NCI-H187 (cell line): Measurements from ENCODE around the gene TRIM8.
"Not testable (repeated sequence)": the region's sequence is repeated elsewhere in the genome, so short reads cannot be mapped to it uniquely, and the experiment has no call there.

Experiments
- DNase-seq, 2 experiments: peaks; one replicate each; lab custom pipeline; 2025; lab: John Stamatoyannopoulos, UW

TRIM8 gene

DNA sequence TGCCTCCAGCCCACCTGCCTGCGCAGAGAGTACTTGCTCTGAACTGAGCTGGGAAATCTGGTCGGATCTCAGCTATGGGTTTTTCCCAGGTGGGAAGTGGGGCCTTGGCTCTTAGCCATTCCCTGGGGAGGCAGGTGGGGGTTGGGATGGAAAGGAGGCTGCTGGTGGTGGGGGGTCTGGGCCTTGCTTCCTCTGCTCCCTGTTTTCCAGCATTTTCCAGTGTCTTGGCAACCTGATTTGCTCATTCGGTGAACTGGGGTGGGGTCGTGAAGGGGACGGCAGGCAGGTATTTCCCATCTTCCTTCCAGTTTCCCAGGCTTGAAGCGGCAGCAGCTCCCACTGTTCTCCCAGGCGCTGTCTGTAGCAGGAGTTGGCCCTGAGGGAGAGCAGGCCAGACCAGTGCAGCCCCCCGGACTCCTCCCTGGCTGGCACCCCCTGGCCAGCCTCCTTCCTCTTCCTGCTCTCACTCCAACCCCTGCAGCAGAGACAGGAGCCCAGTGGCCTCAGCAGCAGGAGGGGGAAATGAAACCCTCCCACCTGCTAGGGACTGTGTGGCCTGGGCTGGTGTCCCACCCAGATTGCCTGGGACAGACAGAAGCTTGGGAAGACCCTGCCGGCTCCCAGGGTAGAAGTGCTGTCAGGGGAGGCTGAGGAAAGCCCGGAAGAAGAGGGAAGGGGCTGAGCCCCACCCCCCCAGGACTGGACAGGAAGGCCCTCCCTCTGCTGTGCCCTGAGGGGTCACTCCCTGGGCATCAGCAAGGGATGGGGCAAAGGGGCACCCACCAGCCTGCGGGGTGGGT lies 6.6 kb downstream of the TRIM8 start:
- no peak for DNase-seq

DNA sequence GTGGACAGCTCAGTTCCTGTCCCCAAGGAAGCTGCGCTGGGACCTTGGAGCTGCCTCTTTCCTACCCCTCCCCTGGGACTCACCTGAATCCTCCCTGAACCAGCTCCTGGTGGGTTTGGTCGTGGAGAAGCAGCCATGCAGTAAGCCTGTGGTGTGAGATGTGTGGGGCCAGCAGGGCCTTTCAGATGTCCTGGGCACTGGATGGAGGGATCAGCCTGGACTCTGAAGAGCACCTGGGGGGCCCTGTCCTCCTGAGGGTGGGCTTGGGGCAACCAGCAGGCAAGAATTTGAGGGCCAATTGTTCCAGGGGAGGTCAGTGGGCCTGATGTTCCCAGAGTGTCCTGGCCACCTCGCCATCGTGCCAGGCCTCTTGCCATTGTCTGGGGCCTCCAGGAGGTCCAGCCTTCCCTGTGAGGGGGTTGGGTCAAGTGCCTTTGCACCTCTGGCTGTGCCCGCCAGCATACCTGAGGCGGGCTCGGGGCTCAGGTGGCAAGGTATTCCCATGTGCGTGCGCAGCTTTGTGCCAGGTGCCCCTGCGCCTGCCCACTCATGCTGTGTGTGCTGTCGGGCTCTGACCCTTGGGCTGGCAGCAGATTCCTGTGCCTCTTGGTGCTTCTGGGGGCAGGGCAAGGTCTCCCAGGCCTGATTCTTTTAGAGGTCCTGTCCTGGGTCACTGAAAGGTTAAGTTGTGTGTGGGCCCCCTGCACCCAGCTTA lies 7.3 kb downstream of the TRIM8 start:
- DNase-seq = no peak

DNA sequence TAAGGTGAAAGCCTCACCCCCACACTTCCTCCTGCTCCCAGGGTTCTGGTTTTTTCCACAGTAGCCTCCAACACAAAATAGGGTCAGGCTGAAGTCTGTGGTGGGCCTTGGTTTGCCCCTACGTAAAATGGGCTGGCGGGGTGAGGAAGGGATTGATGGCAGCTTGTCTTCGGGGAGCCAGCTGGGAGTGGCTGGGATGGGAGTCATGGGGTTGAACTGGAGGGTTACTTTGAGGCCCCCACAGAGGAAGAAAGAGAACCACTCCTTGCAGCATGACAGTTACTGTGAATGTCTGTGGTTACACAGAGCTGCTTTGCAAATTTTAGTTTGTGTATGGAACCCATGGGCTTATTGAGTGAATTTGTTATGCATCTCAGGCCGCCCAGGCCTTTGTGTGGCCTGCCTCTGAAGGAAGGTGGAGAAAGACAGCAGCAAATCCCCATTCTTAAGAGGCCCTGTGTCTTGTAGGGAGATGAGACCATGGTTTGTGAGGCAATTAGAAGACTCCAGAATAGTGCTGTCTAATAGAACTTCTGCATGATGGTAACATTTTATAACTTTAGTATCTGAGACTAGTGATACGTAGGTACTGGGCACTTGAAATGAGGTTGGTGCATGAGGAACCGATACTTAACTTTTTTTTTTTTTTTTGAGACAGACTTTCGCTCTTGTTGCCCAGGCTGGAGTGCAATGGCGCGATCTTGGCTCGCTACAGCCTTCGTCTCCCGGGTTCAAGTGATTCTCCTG lies 8.1 kb downstream of the TRIM8 start:
- DNase-seq = no peak

DNA sequence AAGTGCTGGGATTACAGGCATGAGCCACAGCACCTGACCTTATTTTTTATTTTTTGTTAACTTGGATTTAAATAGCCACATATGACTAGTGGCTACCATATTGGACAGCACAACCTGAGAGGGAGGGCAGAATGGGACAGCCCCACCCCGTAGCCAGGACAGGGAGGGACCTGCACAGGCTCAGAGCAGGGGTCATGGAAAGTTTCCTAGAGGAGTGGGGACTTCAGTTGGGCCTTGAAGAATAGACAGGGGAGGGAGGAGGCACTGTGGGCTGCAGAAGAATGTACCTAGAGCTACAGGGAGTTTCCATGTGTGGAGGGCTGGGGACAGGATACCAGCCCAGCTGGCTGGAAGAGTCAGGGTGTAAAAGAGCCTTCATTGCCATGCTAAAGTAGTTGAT lies 8.8 kb downstream of the TRIM8 start:
- DNase-seq = no peak

DNA sequence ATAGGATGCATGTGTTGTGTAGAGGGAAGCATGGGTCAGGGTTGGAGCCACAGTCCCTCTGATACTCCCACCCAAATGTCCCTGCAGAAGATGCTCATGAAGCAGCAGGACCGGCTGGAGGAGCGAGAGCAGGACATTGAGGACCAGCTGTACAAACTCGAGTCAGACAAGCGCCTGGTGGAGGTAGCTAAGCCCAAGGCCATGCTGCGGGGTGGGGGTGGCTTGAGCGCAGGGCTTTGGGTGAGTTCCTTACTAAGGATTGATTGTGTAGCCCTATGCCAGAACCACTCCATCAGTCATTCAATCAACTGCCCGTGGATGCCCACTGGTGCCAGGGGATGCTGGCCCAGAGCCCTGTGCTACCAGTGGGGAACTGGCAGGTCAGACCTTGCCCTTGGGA lies 10.3 kb downstream of the TRIM8 start:
- no peak for DNase-seq

DNA sequence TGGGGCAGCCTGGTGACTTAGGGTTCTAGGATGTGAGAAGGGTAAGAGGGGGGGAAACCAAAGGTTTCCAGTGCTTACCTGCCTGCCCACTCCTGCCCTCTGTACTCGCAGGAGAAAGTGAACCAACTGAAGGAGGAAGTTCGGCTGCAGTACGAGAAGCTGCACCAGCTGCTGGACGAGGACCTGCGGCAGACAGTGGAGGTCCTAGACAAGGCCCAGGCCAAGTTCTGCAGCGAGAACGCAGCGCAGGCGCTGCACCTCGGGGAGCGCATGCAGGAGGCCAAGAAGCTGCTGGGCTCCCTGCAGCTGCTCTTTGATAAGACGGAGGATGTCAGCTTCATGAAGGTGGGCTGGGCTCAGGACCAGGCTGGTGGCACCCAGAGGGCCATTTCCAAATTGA lies 10.7 kb downstream of the TRIM8 start:
- no peak for DNase-seq

DNA sequence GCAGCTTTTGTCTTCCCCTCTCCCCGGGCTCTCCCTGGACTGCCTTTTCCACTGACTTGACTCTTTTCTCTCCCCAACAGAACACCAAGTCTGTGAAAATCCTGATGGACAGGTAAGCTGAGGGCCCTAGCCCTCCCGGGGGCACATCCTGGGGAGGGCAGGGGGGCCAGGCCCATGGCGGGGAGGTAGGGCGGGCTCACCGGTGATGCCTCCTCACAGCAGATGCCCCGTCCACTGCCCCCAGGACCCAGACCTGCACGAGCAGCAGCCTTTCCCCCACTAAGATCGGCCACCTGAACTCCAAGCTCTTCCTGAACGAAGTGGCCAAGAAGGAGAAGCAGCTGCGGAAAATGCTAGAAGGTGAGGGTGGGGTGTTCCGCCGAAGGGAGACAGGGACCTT lies 11.7 kb downstream of the TRIM8 start:
- no peak for DNase-seq

DNA sequence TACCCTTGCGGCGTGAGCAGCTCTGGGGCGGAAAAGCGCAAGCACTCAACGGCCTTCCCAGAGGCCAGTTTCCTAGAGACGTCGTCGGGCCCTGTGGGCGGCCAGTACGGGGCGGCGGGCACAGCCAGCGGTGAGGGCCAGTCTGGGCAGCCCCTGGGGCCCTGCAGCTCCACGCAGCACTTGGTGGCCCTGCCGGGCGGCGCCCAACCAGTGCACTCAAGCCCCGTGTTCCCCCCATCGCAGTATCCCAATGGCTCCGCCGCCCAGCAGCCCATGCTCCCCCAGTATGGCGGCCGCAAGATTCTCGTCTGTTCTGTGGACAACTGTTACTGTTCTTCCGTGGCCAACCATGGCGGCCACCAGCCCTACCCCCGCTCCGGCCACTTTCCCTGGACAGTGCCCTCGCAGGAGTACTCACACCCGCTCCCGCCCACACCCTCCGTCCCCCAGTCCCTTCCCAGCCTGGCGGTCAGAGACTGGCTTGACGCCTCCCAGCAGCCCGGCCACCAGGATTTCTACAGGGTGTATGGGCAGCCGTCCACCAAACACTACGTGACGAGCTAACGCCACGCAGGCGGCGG lies 12.6 kb downstream of the TRIM8 start:
- DNase-seq = no peak

DNA sequence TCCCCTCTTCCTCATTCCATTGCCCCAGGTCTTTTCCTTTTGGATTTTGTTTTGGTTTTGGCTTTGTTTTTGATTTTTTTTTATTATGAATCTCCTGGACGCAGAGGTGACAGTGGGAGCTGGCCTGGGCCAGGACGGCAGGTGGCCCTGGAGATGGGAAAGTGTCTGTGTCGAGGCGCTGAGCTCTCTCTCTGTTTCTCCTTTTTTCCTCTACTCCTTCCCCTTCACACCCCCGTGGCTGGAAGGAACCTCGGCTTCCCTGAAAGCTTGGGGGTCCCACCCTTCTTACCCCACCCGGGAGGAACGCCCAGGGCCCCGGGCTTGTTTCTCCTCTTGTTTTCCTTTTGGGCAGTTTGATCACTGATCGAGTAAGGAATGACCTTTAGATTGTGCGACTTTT lies 13.2 kb downstream of the TRIM8 start:
- no peak for DNase-seq

DNA sequence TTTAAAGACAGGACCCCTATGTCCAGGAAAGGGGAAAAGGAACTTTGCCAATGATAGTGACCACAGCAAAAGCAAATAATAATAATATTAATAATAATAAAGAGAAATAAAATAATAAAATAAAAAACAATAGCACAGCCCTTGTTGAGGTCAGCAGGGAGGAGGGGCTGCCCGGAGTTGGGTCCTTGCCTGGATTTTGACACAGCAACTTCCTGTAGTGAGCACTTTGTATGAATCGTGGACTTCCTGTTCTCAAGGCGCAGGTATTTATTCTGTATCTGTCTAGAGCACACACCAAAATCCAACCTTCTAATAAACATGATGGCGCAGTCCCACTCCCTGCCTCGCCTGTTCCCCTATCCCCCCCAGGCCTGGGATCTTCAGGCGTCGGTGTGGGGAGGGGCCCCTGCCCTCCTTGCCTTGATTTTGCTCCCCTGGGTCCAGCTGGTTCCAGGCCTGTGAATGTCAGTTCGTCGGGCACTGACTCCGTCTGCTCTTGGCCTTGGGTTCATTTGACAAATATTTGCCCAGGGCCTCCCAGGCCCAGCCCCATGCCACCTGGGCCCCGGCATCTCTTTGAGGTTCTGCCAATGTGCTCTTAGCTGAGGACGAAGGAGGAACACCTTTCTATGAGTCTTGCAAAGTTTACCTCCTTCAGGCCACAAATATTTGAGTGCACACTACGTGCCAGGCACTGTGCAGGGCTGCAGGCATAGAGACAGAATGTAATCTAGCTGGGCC lies 13.9 kb downstream of the TRIM8 start:
- DNase-seq = no peak

DNA sequence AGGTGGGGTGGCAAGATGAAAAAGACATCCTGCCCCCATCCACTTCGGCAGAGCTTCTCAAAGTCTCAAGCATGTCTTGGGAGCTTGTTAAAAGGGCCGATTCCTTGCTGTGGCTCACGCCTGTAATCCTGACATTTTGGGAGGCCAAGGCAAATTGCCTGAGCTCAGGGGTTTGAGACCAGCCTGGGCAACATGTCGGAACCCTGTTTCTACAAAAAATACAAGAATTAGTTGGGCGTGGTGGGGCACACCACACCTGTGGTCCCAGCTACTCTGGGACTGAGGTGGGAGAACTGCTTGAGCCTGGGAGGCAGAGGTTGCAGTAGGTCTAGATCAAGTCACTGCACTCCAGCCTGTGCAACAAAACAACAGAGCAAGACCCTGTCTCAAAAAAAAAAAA lies 14.5 kb downstream of the TRIM8 start:
- DNase-seq = no peak

DNA sequence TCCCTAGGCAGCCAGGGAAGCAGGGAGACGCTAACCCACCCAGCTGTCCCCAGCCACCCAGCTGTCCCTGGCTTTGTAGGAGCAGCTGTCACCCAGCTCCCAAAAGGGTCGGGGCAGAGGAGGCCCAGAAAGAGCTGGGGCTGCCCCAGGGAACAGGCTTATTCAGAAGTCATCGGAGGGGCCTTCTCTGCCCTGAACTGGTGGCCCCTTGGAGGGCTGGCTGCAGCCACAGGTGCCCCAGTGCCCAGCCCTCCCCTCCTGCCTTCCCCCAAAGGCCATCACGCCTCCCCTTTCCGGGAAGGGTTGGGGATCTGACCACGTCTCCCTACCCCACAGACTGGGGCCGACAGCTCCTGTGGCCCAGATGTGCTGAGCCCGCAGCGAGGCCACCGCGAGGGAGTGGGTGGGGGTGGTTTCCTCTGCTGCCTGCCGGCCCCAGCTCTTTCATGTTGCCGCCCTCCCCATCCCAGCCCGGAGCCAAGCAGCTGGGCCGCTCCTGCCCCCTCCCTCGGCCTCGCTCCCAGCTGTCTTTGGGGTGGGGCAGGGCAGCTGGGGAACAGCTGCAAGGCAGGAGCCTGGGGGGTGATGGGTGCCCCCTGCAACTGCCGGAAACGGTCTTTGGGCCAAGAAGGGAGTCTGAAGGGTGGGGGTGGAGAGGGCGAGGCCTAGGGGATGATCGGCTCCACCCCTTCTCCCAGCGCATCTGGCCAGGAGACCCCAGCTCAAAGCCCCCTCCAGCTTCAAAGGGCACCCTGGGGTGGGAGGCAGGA lies 16.8 kb downstream of the TRIM8 start:
- DNase-seq = no peak

DNA sequence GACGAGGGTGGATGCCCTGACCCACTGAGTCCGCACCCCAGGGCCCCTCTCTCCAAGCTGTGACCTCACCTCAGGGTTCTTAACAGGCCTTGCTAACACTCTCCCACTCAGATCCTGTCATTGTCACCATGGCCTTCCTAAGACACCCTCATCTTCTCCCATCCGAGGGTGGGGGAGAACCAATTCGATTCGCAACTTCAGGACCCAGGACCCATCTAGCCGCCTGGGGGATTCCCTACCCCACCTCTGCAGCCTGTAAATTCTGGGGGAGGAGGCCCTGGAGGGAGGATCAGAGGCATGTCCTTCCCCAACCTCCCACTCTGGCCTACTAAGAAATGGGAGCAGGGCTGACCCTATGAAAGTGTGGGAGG lies 17.4 kb downstream of the TRIM8 start:
- DNase-seq = no peak

DNA sequence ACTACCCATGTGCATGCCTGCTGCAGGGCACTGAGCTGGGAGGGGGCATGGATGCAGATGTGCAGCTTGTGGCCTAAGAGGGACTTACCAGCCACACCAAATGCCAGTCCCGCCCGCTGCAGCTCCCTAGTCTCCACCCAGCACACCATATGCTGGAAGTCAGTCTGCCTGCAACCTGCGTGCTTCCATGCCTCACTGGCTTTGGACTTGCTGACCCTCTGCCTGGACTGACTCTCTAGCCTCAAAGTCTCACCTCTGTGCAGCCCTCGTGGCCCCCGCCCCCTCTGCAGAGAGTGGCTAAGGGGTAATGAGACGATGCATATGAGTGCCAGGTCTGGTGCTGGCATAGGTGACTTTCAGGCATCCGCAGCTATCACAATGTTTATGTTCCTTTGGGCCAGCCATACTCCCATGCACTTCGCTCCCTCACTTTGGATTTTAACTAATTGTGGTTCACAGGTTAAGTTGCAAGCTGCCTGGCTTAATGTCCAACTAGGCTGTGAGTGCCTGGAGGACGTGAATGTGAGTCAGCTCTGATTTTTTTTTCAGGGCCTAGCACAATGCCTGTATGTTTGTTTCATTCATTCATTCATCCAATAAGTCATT lies 21.7 kb downstream of the TRIM8 start:
- DNase-seq = no peak

DNA sequence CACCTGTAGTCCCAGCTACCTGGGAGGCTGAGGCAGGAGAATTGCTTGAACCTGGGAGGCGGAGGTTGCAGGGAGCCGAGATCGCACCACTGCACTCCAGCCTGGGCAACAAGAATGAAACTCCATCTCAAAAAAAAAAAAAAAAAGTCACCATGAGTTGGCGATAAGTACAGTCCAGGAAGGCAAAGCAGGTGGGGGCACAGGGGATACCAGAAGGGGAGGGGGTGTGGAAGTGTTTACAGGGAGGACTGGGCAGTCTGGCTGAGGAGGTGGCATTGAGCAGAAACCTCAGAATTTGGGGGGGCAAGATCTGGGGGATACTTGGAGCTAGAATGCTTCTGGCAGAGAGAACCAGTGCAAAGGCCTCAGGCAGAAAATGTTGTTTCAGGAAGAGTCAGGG lies 23.1 kb downstream of the TRIM8 start:
- DNase-seq = not testable (repeated sequence)

DNA sequence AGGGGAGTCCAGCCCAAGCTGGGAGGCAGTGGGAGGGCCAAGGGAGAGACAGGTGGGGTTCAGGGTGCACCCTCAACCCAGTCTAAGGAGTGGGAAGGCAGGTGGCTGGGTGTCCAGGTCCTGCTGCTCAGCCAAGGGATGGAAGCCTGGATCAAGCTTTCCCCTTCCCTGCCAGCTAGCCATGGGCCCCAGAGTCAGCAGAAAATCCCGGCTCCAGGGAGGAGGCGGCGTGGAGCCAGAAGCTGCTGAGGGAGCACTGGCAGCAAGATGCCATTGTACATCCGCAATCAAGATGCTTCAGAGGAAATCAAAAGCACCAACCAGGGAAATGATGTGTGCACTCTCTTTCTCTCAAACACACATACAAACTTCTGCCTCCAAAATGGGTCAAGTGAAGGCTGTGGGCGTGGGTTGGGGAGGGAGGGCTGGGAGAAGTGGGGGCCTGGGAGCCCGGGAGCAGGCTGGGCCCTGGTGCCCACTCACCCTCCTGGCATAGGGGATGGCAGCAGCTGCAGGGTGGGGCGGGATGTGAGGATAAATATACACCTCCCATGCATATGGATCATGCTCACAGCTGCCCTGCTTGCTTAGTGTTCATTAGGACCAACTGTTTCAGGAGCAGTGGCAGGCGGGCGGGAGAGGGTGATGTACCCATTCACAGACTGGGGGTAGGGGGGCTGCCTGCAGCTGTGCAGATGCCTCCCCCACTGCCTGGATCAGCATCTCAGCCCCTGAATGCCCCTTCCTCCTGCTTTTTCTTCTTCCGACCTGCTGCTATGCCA lies 24.2 kb downstream of the TRIM8 start:
- DNase-seq = no peak

DNA sequence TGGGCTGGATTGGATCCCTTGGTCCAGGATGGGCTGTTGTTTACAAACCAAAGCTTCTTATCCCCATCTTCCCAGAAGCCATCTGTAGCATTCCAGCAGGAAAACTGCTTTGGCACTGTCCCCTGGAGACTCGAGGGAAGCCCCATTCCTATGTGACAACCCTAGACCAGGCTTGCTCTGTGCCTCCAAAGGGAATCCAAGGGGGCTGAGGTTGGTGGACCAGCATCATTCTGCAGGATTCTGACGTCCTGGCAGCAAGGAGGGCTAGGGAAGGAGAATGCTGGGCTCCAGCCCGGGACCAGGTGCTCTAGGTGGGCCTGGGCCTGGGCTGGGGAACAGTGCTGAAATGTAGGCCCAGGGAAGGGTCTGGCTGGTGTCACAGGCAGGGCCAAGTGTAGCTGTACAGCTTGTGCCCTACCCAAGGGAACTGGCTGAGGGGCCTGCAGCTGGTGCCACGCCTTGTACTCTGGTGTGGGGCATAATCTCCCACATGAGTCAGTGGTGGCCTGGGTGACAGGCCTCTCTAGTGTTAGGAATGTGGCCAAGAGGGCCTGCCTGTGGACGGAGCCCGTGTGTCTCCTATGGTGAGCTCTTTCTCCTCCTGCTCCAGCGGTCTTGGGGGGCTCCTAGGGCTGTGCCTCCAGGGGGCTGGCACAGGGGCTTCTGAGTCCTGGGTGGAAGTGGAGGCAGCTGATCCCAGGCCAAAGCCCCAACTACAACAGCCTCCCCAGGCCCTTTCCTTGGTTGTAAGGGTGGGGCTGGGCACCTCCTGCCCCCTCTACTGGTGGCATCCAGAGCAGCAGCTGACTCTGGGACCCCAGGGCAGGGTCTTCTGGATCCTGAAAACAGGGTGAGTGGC lies 25.2 kb downstream of the TRIM8 start:
- DNase-seq = no peak

DNA sequence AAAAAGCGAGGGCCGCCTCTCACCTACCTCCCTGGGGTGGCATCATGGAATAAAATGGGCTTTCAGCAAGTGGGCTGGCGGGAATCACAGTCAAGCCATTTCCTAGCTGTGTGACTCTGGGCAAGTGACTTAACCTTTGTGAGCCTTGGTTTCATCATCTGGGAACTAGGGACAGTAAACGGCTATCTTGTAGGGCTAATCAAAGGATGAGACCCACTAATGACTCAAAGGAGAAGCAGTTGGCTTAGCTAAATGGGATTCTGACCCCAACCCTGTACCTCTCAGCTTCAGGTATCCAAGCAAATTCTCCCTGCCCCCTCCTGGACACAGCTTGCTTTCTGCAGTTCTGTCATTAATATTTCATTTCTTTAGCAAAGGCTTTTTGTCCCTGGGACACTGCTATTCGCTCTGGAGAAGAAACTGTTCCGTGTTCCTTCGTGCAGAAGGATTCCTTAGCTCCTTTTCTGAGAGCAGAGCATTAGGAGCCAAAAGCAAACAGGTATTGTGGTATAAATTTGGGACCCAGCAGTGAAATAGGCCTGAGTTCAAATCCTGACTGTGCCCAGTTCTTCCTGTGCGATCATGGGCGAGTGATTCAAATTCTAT lies 25.9 kb downstream of the TRIM8 start:
- DNase-seq = no peak
